Testis (tissue), 3 donors: ENCODE data around the gene MCM5. TPM values are rescaled to one million over a fixed set of nuclear protein-coding genes. Genes with fewer than 3 reads are reported as not detected.

Source experiments
- DNase-seq: peaks from one replicate; pipeline ENCODE4 v3.0.0-alpha.2; 2019
- H3K27ac ChIP-seq, 2 donors: fragments of 200-600 bp; sonication (generic); one replicate each; pipeline ENCODE4 v1.5.1; 2019
- H3K27me3 ChIP-seq: fragments of 200-600 bp; sonication (generic); one replicate; pipeline ENCODE4 v1.5.1; 2019
- H3K36me3 ChIP-seq: fragments of 200-600 bp; sonication (generic); one replicate; pipeline ENCODE4 v1.5.1; 2017; ENCODE audit warnings: low read depth; ENCODE audit errors: missing control alignments
- H3K4me1 ChIP-seq: fragments of 200-600 bp; sonication (generic); one replicate; pipeline ENCODE4 v1.5.1; 2019
- H3K4me3 ChIP-seq, 2 donors: fragments of 200-600 bp; sonication (generic); one replicate each; pipeline ENCODE4 v1.5.1; 2017 to 2019
- H3K9me3 ChIP-seq: fragments of 200-600 bp; sonication (generic); one replicate; pipeline ENCODE4 v1.5.1; 2017
- CTCF ChIP-seq, 3 experiments: fragments of 450-650 bp in 2 of 3; fragments of 200-600 bp in 1 of 3; sonication (generic) in 1 of 3; IDR thresholded peaks; one replicate each; pipeline ENCODE4 v1.5.1; 2016 to 2019; ENCODE audit warnings: antibody characterized with exemption in 3 of 3, mild to moderate bottlenecking in 2 of 3, moderate library complexity in 1 of 3
- POLR2A ChIP-seq: fragments of 450-650 bp; IDR thresholded peaks from one replicate; pipeline ENCODE4 v1.6.1; 2017; ENCODE audit warnings: antibody characterized with exemption, mild to moderate bottlenecking, moderate library complexity
- WGBS, 2 donors: methylation state at CpG; one replicate each; pipeline ENCODE4 v1.1.5; 2018; 5-methylcytosine and 5-hydroxymethylcytosine counted together
- intact Hi-C: fragments of 100-400 bp; cut with DNase I; formaldehyde crosslinking; loops from one replicate; pipeline ENCODE4 v1.15.1; 2023; ENCODE audit warnings: low total_unique reads
- polyA plus RNA-seq: library from polyadenylated mRNA; stranded (reverse); fragments of 350-450 nt; fragmentation: Illumina TruSeq; extraction: RNeasy Lipid Tissue Mini Kit (QIAGEN cat#74804); gene quantifications from one replicate; pipeline ENCODE4 v1.2.3, GENCODE V29; 2014; ENCODE audit warnings: low read depth, low replicate concordance; ENCODE audit not compliant: insufficient read depth
- total RNA-seq, 2 donors: library from RNA; depleted of rRNA; stranded (reverse); fragments of >200 nt; gene quantifications; one replicate each; pipeline ENCODE4 v1.2.3, GENCODE V29; 2016

Gene MCM5
- total and polyA plus RNA-seq, 3 donors from 2014 or later = 34.3 to 49.6 (median 42.1) TPM

GRCh38 chr22:35452351-35452781 is 52.4 kb downstream of the MCM5 start:
- Histone ChIP-seq H3K9me3 (no peaks in the 10 kb centered on the region), H3K4me1 (no peaks in the 10 kb centered on the region), H3K36me3 (no peaks in the 10 kb centered on the region), H3K27me3 (no peaks in the 10 kb centered on the region), H3K4me3 (no peak overlapping the region), H3K27ac (no peak overlapping the region)
- intact Hi-C loops = no loop called here
- DNase-seq = no peak
- TF ChIP-seq CTCF (IDR thresholded peaks at IDR 0.05) (no peak), POLR2A (no peak)
- 74 to 91% methylated on average over 14 to 15 of the region's 15 CpGs for WGBS, 2 donors

GRCh38 chr22:35452810-35453743 is 53.1 kb downstream of the MCM5 start:
- H3K27ac ChIP-seq = no peak overlapping the region
- no peaks in the 10 kb centered on the region for H3K4me1 ChIP-seq
- intact Hi-C loops = no loop called here
- H3K36me3 ChIP-seq = no peaks in the 10 kb centered on the region
- no peaks in the 10 kb centered on the region for H3K9me3 ChIP-seq
- DNase-seq = no peak
- 83 to 90% methylated on average over 9 to 13 of the region's 13 CpGs for WGBS, 2 donors
- H3K4me3 ChIP-seq = no peak overlapping the region
- no peaks in the 10 kb centered on the region for H3K27me3 ChIP-seq
- no peak for TF ChIP-seq POLR2A
- TF ChIP-seq CTCF (IDR thresholded peaks at IDR 0.05) = no peak

- WGBS, 2 donors = 52 to 83% methylated on average over 6 to 8 of the region's 9 CpGs
- intact Hi-C loops = no loop called here
- peak; percentile 16 for DNase-seq
- Histone ChIP-seq H3K9me3 (no peaks in the 10 kb centered on the region), H3K4me3 (no peak overlapping the region), H3K27me3 (no peaks in the 10 kb centered on the region), H3K4me1 (no peaks in the 10 kb centered on the region), H3K27ac (no peak overlapping the region), H3K36me3 (no peaks in the 10 kb centered on the region)
- TF ChIP-seq POLR2A (no peak), CTCF (IDR thresholded peaks at IDR 0.05) (no peak)
Observed at GRCh38 chr22:35454416-35455054, 54.6 kb downstream of the MCM5 start.

GRCh38 chr22:35455529-35455928 is 55.6 kb downstream of the MCM5 start:
- intact Hi-C loops = no loop called here
- H3K4me1 ChIP-seq = no peaks in the 10 kb centered on the region
- DNase-seq = no peak
- H3K9me3 ChIP-seq = no peaks in the 10 kb centered on the region
- H3K27ac ChIP-seq = no peak overlapping the region
- H3K36me3 ChIP-seq = no peaks in the 10 kb centered on the region
- 93 to 97% methylated on average over 5 of the region's 5 CpGs for WGBS, 2 donors
- no peak overlapping the region for H3K4me3 ChIP-seq
- no peak for TF ChIP-seq CTCF (IDR thresholded peaks at IDR 0.05)
- no peak for TF ChIP-seq POLR2A
- H3K27me3 ChIP-seq = no peaks in the 10 kb centered on the region
